Stimulated activated CD4-positive, alpha-beta T cell treated with anti-CD3 and anti-CD28 coated beads, Interleukin-1b, Interleukin-23, amount 100 ng/mL, for 48 hours (primary cell): ENCODE data around the gene SLC19A1.
"Not testable (repeated sequence)": the region's sequence is repeated elsewhere in the genome, so short reads cannot be mapped to it uniquely, and the experiment has no call there.

Source experiments
- DNase-seq: peaks from one replicate; pipeline ENCODE4 v3.0.0-alpha.2; 2020

SLC19A1 gene

GRCh38 chr21:45576838-45577737 lies 34.8 kb upstream of the SLC19A1 start:
- DNase-seq = no peak

GRCh38 chr21:45575993-45576837 lies 34.0 kb upstream of the SLC19A1 start:
- no peak for DNase-seq

- no peak for DNase-seq
These were observed 33.2 kb upstream of the SLC19A1 start for GRCh38 chr21:45575304-45575992.

GRCh38 chr21:45574691-45575090 lies 32.5 kb upstream of the SLC19A1 start:
- DNase-seq = no peak

GRCh38 chr21:45574081-45574501 lies 31.9 kb upstream of the SLC19A1 start:
- no peak for DNase-seq

- no peak for DNase-seq
These were observed 31.3 kb upstream of the SLC19A1 start for GRCh38 chr21:45573452-45574035.

GRCh38 chr21:45572783-45573451 lies 30.7 kb upstream of the SLC19A1 start:
- DNase-seq = no peak

- DNase-seq = no peak
These were observed 30.0 kb upstream of the SLC19A1 start for GRCh38 chr21:45572231-45572630.

GRCh38 chr21:45571641-45572040 lies 29.4 kb upstream of the SLC19A1 start:
- no peak for DNase-seq

GRCh38 chr21:45570826-45571601 lies 28.8 kb upstream of the SLC19A1 start:
- DNase-seq = no peak

- DNase-seq = no peak
These were observed 27.8 kb upstream of the SLC19A1 start for GRCh38 chr21:45570071-45570470.

- no peak for DNase-seq
These were observed 26.1 kb upstream of the SLC19A1 start for GRCh38 chr21:45568383-45568782.

GRCh38 chr21:45564137-45564536 lies 21.9 kb upstream of the SLC19A1 start:
- not testable (repeated sequence) for DNase-seq

GRCh38 chr21:45562965-45563364 lies 20.7 kb upstream of the SLC19A1 start:
- no peak for DNase-seq

- DNase-seq = no peak
These were observed 20.2 kb upstream of the SLC19A1 start for GRCh38 chr21:45562402-45562801.

- DNase-seq = not testable (repeated sequence)
These were observed 19.0 kb upstream of the SLC19A1 start for GRCh38 chr21:45561241-45561640.

GRCh38 chr21:45560106-45561021 lies 18.1 kb upstream of the SLC19A1 start:
- DNase-seq = no peak

- no peak for DNase-seq
These were observed 17.2 kb upstream of the SLC19A1 start for GRCh38 chr21:45559216-45560105.

GRCh38 chr21:45558044-45558721 lies 15.9 kb upstream of the SLC19A1 start:
- no peak for DNase-seq
